NCI-H2029 (cell line): ENCODE measurements around the gene NPR1.
"Not testable (repeated sequence)": the region's sequence is repeated elsewhere in the genome, so short reads cannot be mapped to it uniquely, and the experiment has no call there.

Experiments
- DNase-seq: peaks from one replicate; lab custom pipeline; 2025; lab: John Stamatoyannopoulos, UW

The NPR1 gene

GRCh38 chr1:153649863-153650235 is 28.6 kb upstream of the NPR1 start:
- peak; percentile 94 for DNase-seq

GRCh38 chr1:153651771-153652170 is 26.7 kb upstream of the NPR1 start:
- DNase-seq, result no peak

GRCh38 chr1:153652805-153653500 is 25.5 kb upstream of the NPR1 start:
- DNase-seq, result peak; percentile 18

- peak; percentile 36 for DNase-seq
Measured at GRCh38 chr1:153655333-153655732, 23.2 kb upstream of the NPR1 start.

GRCh38 chr1:153658400-153659174 is 19.9 kb upstream of the NPR1 start, which contains the start of gene SNAPIN:
TSS of gene SNAPIN (plus strand) at chr1:153658703. CDS start at chr1:153658744, 41 bp downstream.
- DNase-seq, result peak; percentile 67

GRCh38 chr1:153659175-153659534 is 19.3 kb upstream of the NPR1 start:
- DNase-seq, result no peak

- DNase-seq, result no peak
Measured at GRCh38 chr1:153659656-153660055, 18.8 kb upstream of the NPR1 start.

- DNase-seq, result no peak
Measured at GRCh38 chr1:153661111-153661708, 17.3 kb upstream of the NPR1 start.

- no peak for DNase-seq
Measured at GRCh38 chr1:153662269-153662668, 16.2 kb upstream of the NPR1 start.

- no peak for DNase-seq
Measured at GRCh38 chr1:153663211-153663610, 15.3 kb upstream of the NPR1 start.

- no peak for DNase-seq
Measured at GRCh38 chr1:153667439-153667838, 11.0 kb upstream of the NPR1 start.

- not testable (repeated sequence) for DNase-seq
Measured at GRCh38 chr1:153668672-153669071, 9.8 kb upstream of the NPR1 start.

GRCh38 chr1:153669606-153670005 is 8.9 kb upstream of the NPR1 start:
- DNase-seq, result no peak

- no peak for DNase-seq
Measured at GRCh38 chr1:153670257-153670858, 8.1 kb upstream of the NPR1 start.

GRCh38 chr1:153670859-153671627 is 7.4 kb upstream of the NPR1 start, which contains the start of gene ILF2:
TSS of gene ILF2 (minus strand) at chr1:153670993. CDS start at chr1:153670922, 71 bp downstream.
- DNase-seq, result peak; percentile 99

GRCh38 chr1:153671628-153672353 is 6.7 kb upstream of the NPR1 start:
- not testable (repeated sequence) for DNase-seq

GRCh38 chr1:153673511-153673910 is 5.0 kb upstream of the NPR1 start:
- DNase-seq, result no peak

GRCh38 chr1:153677718-153678518 is 570 bp upstream of the NPR1 start:
- no peak for DNase-seq

- no peak for DNase-seq
Measured at GRCh38 chr1:153679337-153680119, 1.0 kb downstream of the NPR1 start.

GRCh38 chr1:153680120-153680403 is 1.6 kb downstream of the NPR1 start:
- DNase-seq, result no peak
